Mucosa of descending colon (tissue), 3 donors: ENCODE results near the gene ARHGEF1. TPM values are rescaled to one million over a fixed set of nuclear protein-coding genes. Genes with fewer than 3 reads are reported as not detected.
"Not testable (repeated sequence)": the region's sequence is repeated elsewhere in the genome, so short reads cannot be mapped to it uniquely, and the experiment has no call there.

Source experiments
- ATAC-seq: fragments of 200-7000 bp; cut with Tn5 transposase; one replicate; pipeline ENCODE4 v1.9.1; 2020; ENCODE audit warnings: mild to moderate bottlenecking, moderate library complexity
- DNase-seq, 3 donors: peaks; one replicate each; pipeline ENCODE4 v3.0.0-alpha.2; 2020
- H3K36me3 ChIP-seq: fragments of 200-600 bp; one replicate; pipeline ENCODE4 v1.8.0; 2021; ENCODE audit warnings: low read depth, mild to moderate bottlenecking
- H3K4me1 ChIP-seq: fragments of 200-600 bp; one replicate; pipeline ENCODE4 v1.8.0; 2021; ENCODE audit warnings: low read depth, mild to moderate bottlenecking
- H3K4me3 ChIP-seq: fragments of 200-600 bp; one replicate; pipeline ENCODE4 v1.8.0; 2021; ENCODE audit warnings: mild to moderate bottlenecking
- H3K9me3 ChIP-seq: fragments of 200-600 bp; one replicate; pipeline ENCODE4 v1.8.0; 2021; ENCODE audit warnings: mild to moderate bottlenecking
- CTCF ChIP-seq: fragments of 200-600 bp; IDR thresholded peaks from one replicate; pipeline ENCODE4 v1.8.0; 2022; ENCODE audit warnings: antibody characterized with exemption, mild to moderate bottlenecking
- intact Hi-C, 2 donors: fragments of 100-400 bp; cut with DNase I in 1 of 2; cut with micrococcal nuclease in 1 of 2; formaldehyde crosslinking; loops; one replicate each; pipeline versions ENCODE4 v1.11.0 to v1.11.1; 2022; cut with DNase I, micrococcal nuclease
- total RNA-seq, 3 donors: library from RNA; stranded (reverse); fragmentation: NEBNext Ultra II Directional in 2 of 3; extraction: Animal tissue kit (Norgen Biotek cat#: 25700) in 2 of 3; gene quantifications; one replicate each; pipeline versions ENCODE4 v1.2.1 to v1.2.4, GENCODE V29; 2021 to 2023
- donor health status: DM: no; HTN: no; CAD: no; lungs with moderate emphysema.
- donor health status: DM: no; HTN: no; CAD: no.
- donor health status: DM: no; HTN: yes; CAD: no.

Gene ARHGEF1
- total RNA-seq, 3 donors from 2014 or later = 84.9 to 125 (median 92.3) TPM

- ATAC-seq = peak; percentile 1
These were observed 30.8 kb downstream of the ARHGEF1 start for GRCh38 chr19:41913538-41914423.

GRCh38 chr19:41914424-41914834 lies 31.4 kb downstream of the ARHGEF1 start:
- DNase-seq, ATAC-seq, H3K9me3 ChIP-seq, H3K36me3 ChIP-seq, H3K4me1 ChIP-seq, H3K4me3 ChIP-seq, intact Hi-C loops: not testable (repeated sequence)

More at GRCh38 chr19:41913538-41914423, 30.8 kb downstream of the ARHGEF1 start:
- DNase-seq = no peak
- Histone ChIP-seq H3K36me3 (no peaks in the 10 kb centered on the region), H3K9me3 (no peaks in the 10 kb centered on the region), H3K4me3 (no peak overlapping the region), H3K4me1 (peaks cover 3% of the 10 kb centered on the region)
- TF ChIP-seq CTCF = no peak
- intact Hi-C loops = no loop called here

GRCh38 chr19:41915021-41915775 lies 32.2 kb downstream of the ARHGEF1 start:
- peaks cover 3% of the 10 kb centered on the region for H3K4me1 ChIP-seq
- H3K9me3 ChIP-seq = no peaks in the 10 kb centered on the region
- ATAC-seq (no peak), DNase-seq (peak in 1 of 3 donors; percentile 48)
- H3K4me3 ChIP-seq = no peak overlapping the region
- TF ChIP-seq CTCF = no peak
- intact Hi-C loops = no loop called here
- H3K36me3 ChIP-seq = no peaks in the 10 kb centered on the region

GRCh38 chr19:41915776-41916414 lies 32.9 kb downstream of the ARHGEF1 start:
- DNase-seq (no peak), ATAC-seq (no peak)
- Histone ChIP-seq H3K4me3 (no peak overlapping the region), H3K4me1 (peaks cover 3% of the 10 kb centered on the region), H3K9me3 (no peaks in the 10 kb centered on the region), H3K36me3 (no peaks in the 10 kb centered on the region)
- no peak for TF ChIP-seq CTCF
- intact Hi-C loops = no loop called here

GRCh38 chr19:41917676-41918075 lies 34.7 kb downstream of the ARHGEF1 start:
- DNase-seq (no peak), ATAC-seq (no peak)
- Histone ChIP-seq H3K4me1 (peaks cover 3% of the 10 kb centered on the region), H3K36me3 (no peaks in the 10 kb centered on the region), H3K4me3 (no peak overlapping the region), H3K9me3 (no peaks in the 10 kb centered on the region)
- no peak for TF ChIP-seq CTCF
- intact Hi-C loops = no loop called here
